GM06990 (cell line): ENCODE measurements around the gene JPH2.

Experiments
- DNase-seq: peaks from one replicate; pipeline ENCODE4 v3.0.0-alpha.2; 2011; ENCODE audit not compliant: insufficient read length; ENCODE audit errors: extremely low read depth
- H3K27me3 ChIP-seq: replicated peaks from 2 replicates; pipeline ENCODE4 v1.6.0; 2011; ENCODE audit warnings: low read length; ENCODE audit not compliant: control insufficient read depth, insufficient read depth
- H3K36me3 ChIP-seq: 2 replicates; pipeline ENCODE4 v1.5.1; 2011; ENCODE audit warnings: low read length; ENCODE audit not compliant: control insufficient read depth, insufficient read depth
- H3K4me3 ChIP-seq: replicated peaks from 2 replicates; pipeline ENCODE4 v1.5.1; 2011; ENCODE audit warnings: low read depth, mild to moderate bottlenecking, control low read depth, low read length
- CTCF ChIP-seq: IDR thresholded peaks from 2 replicates; pipeline ENCODE4 v1.5.1; 2011; ENCODE audit warnings: low read length, control low read depth, mild to moderate bottlenecking, inconsistent platforms; ENCODE audit not compliant: insufficient read depth, poor library complexity, severe bottlenecking

Gene JPH2

GRCh38 chr20:44160133-44160532 is 26.9 kb downstream of the JPH2 start:
- TF ChIP-seq CTCF, result no peak
- Histone ChIP-seq H3K36me3 (no peaks in the 10 kb centered on the region), H3K4me3 (no peak overlapping the region), H3K27me3 (no peaks in the 10 kb centered on the region; the same call in none of the 2 replicates)
- no peak for DNase-seq

GRCh38 chr20:44159711-44160110 is 27.3 kb downstream of the JPH2 start:
- Histone ChIP-seq H3K36me3 (no peaks in the 10 kb centered on the region), H3K27me3 (no peaks in the 10 kb centered on the region; the same call in none of the 2 replicates), H3K4me3 (no peak overlapping the region)
- TF ChIP-seq CTCF, result no peak
- no peak for DNase-seq

DNA sequence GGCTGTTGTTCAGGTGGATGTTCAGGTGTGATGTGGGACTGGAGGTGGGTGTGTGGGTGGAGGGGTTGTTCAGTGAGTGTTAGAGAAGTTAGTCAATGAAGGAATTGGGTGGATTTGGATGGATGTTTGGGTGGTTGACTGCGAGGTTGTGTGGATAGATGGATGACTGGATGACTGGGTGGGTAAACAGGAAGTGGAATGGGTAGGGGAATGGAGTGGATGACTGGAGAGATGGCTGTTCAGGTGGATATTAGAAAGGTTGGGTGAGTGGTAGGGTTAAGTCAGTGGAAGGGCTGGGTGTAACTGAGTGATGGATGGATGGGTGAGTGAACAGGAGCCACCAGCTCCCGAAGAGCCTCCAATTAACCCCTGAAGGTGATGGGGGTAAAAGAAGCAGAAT is 27.9 kb downstream of the JPH2 start:
- Histone ChIP-seq H3K27me3 (no peaks in the 10 kb centered on the region; the same call in none of the 2 replicates), H3K36me3 (no peaks in the 10 kb centered on the region), H3K4me3 (no peak overlapping the region)
- no peak for DNase-seq
- no peak for TF ChIP-seq CTCF

DNA sequence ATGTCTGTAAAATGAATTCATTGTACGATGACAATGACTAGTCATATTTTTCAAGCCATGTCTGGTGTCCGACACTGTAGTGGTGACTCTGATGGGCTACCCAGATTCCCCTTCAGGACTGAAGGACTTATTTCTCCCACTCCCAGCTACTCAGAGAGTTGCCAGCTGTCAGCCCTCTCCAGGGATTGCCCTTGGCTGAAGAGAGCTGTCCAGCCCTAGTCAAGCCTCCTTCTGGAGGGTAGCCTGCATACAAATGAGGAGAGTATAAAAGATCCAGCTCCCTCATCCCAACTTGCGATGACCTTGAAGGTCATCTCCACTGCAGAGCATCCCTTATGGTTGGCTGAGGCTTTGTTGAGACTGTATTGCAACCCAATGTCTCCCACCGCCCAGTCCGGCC is 29.9 kb downstream of the JPH2 start:
- Histone ChIP-seq H3K27me3 (no peaks in the 10 kb centered on the region; the same call in 1 of the 2 replicates), H3K36me3 (no peaks in the 10 kb centered on the region), H3K4me3 (no peak overlapping the region)
- DNase-seq, result no peak
- no peak for TF ChIP-seq CTCF

DNA sequence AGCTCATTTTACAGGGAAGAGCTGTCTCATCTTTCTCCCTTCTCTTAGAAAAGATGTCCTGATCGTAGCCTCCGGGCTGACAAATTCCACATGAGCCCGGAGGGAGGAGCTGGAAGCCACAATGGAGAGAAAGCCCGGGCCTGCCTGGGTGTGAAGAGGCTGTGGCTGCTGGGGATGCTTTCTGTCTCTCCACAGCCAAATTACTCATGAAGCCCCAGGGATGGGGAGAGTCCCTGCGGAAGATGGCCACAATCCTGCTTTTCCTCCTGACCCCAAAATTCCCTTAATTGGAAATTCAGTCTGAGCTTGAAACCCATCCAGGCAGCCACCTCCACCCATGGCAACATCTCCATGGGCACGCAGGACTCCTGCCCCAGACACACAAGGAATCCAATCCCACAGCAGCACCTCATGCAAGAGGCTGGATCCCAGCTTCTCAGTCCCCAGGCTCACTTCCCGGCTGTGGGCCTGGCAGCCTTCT is 32.4 kb downstream of the JPH2 start:
- H3K4me3 ChIP-seq, result no peak overlapping the region
- TF ChIP-seq CTCF, result no peak
- no peak for DNase-seq
- no peaks in the 10 kb centered on the region for H3K36me3 ChIP-seq
- no peaks in the 10 kb centered on the region; the same call in 1 of the 2 replicates for H3K27me3 ChIP-seq

GRCh38 chr20:44153636-44154043 is 33.3 kb downstream of the JPH2 start:
- TF ChIP-seq CTCF, result no peak
- H3K4me3 ChIP-seq, result no peak overlapping the region
- no peak for DNase-seq
- no peaks in the 10 kb centered on the region for H3K36me3 ChIP-seq
- no peaks in the 10 kb centered on the region for H3K27me3 ChIP-seq
